Aorta (tissue), 5 donors: ENCODE measurements around the gene DYRK1A. TPM values are rescaled to one million over a fixed set of nuclear protein-coding genes. Genes with fewer than 3 reads are reported as not detected.
A peak's percentile ranks its signal among the peaks of the same experiment; 100 is the strongest.

Source experiments
- ATAC-seq: fragments of 200-7000 bp; cut with Tn5 transposase; one replicate; pipeline ENCODE4 v1.9.1; 2022; ENCODE audit warnings: moderate library complexity; ENCODE audit not compliant: low FRiP score
- DNase-seq, 2 donors: peaks; one replicate each; pipeline ENCODE4 v3.0.0-alpha.2; 2020
- H3K27ac ChIP-seq, 2 donors: one replicate each; pipeline ENCODE4 v1.5.1; 2013; ENCODE audit warnings: low read length in 2 of 2, mild to moderate bottlenecking in 2 of 2, moderate library complexity in 2 of 2, control low read depth in 1 of 2, inconsistent platforms in 1 of 2, low read depth in 1 of 2
- H3K27me3 ChIP-seq, 2 donors: one replicate each; pipeline ENCODE4 v1.6.1; 2013; ENCODE audit warnings: control low read depth in 1 of 2, low read length in 1 of 2, mild to moderate bottlenecking in 1 of 2, moderate library complexity in 1 of 2; ENCODE audit not compliant: insufficient read depth in 2 of 2, control insufficient read depth in 1 of 2
- H3K36me3 ChIP-seq, 2 donors: one replicate each; pipeline ENCODE4 v1.6.1; 2013; ENCODE audit warnings: control low read depth in 1 of 2, low read length in 1 of 2, mild to moderate bottlenecking in 1 of 2; ENCODE audit not compliant: insufficient read depth in 2 of 2, control insufficient read depth in 1 of 2
- H3K4me1 ChIP-seq, 2 donors: one replicate each; pipeline ENCODE4 v1.6.1; 2013; ENCODE audit warnings: low read length in 2 of 2, control low read depth in 1 of 2, mild to moderate bottlenecking in 1 of 2, moderate library complexity in 1 of 2; ENCODE audit not compliant: insufficient read depth in 2 of 2, control insufficient read depth in 1 of 2
- H3K4me3 ChIP-seq, 2 donors: one replicate each; pipeline ENCODE4 v1.5.1; 2013; ENCODE audit warnings: low read length in 2 of 2, control low read depth in 1 of 2, mild to moderate bottlenecking in 1 of 2
- H3K9me3 ChIP-seq: one replicate; pipeline ENCODE4 v1.6.1; 2013; ENCODE audit warnings: mild to moderate bottlenecking, low read length; ENCODE audit not compliant: control insufficient read depth
- WGBS, 2 donors: extraction: QIAGEN DNeasy Blood & Tissue Kit; methylation state at CpG; one replicate each; pipeline ENCODE4 v1.1.7; 2013; 5-methylcytosine and 5-hydroxymethylcytosine counted together
- intact Hi-C, 2 donors: fragments of 100-400 bp; cut with DNase I; formaldehyde crosslinking; loops; one replicate each; pipeline versions ENCODE4 v1.14.2 to v1.15.0; 2022
- polyA plus RNA-seq, 2 donors: library from polyadenylated mRNA; stranded (reverse); fragments of 200-250 nt; gene quantifications; one replicate each; pipeline ENCODE4 v1.2.3, GENCODE V29; 2013
- total RNA-seq, 2 donors: library from RNA; stranded (reverse); fragmentation: NEBNext Ultra II Directional; extraction: Animal tissue kit (Norgen Biotek cat#: 25700); gene quantifications; one replicate each; pipeline ENCODE4 v1.2.1, GENCODE V29; 2021
- donor health status: healthy with polysubstance abuse.
- donor health status: Bipolar disorder and iron deficiency.
- donor health status: DM: no; HTN: no; CAD: no.
- donor health status: DM: no; HTN: no; CAD: no.
- donor health status: DM: yes; HTN: yes; CAD: no.

The DYRK1A gene
- total and polyA plus RNA-seq, 4 donors = 8.8 to 76.6 (median 45.8) TPM

DNA sequence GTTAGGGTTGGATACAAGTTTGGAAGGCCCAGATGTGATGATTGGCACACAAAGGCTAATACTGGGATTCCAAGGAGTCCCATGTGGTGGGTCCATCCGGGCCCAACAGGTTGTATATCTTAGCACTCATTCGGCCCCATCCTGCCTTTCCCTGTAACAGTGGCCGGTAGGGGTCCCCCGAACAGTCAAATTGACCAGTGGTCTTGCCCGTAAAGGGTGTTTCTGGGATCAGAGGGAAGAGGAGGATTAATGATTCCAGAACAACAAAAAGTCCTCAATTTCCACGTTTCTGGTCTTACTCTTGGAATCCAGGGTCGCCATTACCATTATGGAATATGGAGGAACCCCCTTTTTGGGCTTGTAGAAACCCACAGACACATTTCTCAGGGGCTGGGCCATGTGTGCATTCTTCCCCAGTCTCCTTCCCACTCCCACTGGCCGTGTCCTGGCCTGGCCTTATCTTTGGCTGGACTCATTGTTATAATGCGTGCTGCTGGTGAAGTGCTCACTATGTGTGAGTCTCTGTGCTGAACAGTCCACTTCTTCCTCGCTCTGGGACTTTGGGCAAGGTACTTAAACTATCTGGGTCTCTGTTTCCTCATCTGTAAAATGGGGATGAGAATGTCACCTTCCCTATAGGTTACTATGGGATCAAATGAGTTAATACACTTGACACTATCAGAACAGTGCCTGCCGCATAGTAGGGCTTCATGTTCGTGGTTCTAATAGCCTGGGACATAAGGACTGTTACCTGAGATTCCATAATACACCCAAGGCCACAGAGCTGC lies 161.8 kb downstream of the DYRK1A start:
- no peaks in the 10 kb centered on the region for H3K9me3 ChIP-seq
- peaks cover 0 to 2% of the 10 kb centered on the region in 2 donors for H3K4me1 ChIP-seq
- no peak overlapping the region for H3K27ac ChIP-seq
- H3K36me3 ChIP-seq = no peaks in the 10 kb centered on the region
- no peak for DNase-seq
- ATAC-seq = no peak
- 82 to 87% methylated on average over 12 of the region's 12 CpGs for WGBS, 2 donors
- no peak overlapping the region for H3K4me3 ChIP-seq
- intact Hi-C loops = no loop called here
- H3K27me3 ChIP-seq = no peaks in the 10 kb centered on the region

DNA sequence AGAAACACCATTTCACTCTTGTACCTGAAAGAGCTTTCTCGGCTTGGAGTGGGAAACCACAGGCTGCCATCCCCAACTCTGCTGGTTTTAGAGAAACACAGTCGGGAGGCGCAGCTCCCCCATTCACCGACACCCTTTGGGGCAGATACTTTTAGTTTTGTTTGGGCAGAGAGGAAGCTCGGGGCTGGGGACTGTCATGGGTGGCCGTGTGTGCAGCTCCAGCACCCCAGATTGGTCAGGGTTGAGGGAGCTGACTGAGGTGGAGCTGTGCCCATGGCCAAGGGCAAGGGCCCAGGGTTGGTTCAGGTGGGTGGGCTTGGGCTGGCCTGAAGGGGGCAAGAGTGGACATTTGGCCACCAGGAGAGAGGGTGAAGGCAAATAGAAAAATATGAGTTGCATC lies 163.1 kb downstream of the DYRK1A start:
- no peaks in the 10 kb centered on the region for H3K9me3 ChIP-seq
- H3K4me3 ChIP-seq = no peak overlapping the region
- H3K36me3 ChIP-seq = no peaks in the 10 kb centered on the region
- ATAC-seq = no peak
- intact Hi-C loops = no loop called here
- no peak for DNase-seq
- 90 to 91% methylated on average over 6 of the region's 6 CpGs for WGBS, 2 donors
- peaks cover 0 to 2% of the 10 kb centered on the region in 2 donors for H3K4me1 ChIP-seq
- no peaks in the 10 kb centered on the region for H3K27me3 ChIP-seq
- no peak overlapping the region for H3K27ac ChIP-seq

DNA sequence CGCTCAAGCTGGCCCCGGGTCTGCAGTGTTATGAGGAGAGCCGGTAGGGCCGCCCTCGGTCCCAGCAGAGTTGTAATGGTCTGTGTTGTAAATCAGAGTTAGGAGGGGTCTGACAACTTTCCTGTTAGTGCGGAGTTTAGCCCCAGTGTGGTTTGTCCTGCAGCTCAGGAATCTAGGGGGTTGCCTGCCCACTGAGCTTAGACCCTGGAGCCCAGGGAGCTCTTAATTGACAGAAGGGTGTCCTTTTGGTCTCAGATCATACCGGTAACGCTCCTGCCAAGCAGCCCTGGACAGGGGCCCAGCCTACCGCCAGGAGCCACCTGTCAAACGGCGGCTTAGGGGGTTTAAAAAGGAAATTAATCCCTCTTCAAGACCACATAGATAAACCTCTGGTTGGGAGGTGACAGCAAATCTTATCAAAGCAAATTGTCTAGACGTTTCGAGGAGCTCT lies 164.4 kb downstream of the DYRK1A start:
- Histone ChIP-seq H3K4me3 (no peak overlapping the region), H3K36me3 (no peaks in the 10 kb centered on the region), H3K4me1 (peaks cover 0 to 2% of the 10 kb centered on the region in 2 donors), H3K27me3 (no peaks in the 10 kb centered on the region), H3K27ac (no peak overlapping the region), H3K9me3 (no peaks in the 10 kb centered on the region)
- peak in 1 of 2 donors; percentile 44 for DNase-seq
- intact Hi-C loops = no loop called here
- WGBS, 2 donors = 30 to 34% methylated on average over 13 of the region's 13 CpGs
- ATAC-seq = no peak

DNA sequence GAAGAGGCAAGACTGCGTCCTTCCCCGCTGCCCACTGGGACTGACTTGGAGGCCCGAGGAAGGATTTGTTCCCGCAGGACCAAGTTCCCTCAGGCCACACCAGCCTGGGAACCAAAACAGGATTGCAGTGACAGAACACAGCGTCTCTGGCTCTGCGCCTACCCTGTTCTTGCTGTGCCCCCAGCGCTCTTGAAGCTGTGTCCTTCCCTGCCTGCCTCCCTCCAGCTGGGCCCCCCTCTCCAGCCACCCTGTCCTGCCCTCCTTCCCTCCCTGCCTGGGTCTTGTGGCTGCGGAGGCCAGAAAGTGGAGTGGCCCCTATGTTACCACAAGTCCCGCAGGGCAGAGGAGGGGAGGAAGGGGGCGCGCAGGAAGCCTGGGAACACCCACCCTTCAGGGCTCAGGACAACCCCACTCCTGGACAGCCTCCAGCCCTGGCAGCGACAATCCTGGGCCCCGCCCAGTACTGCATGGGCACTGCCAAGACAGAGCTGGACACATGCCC lies 164.9 kb downstream of the DYRK1A start:
- peaks cover 0 to 2% of the 10 kb centered on the region in 2 donors for H3K4me1 ChIP-seq
- H3K4me3 ChIP-seq = no peak overlapping the region
- H3K27me3 ChIP-seq = no peaks in the 10 kb centered on the region
- intact Hi-C loops = no loop called here
- 0 to 3% methylated on average over 13 of the region's 13 CpGs for WGBS, 2 donors
- H3K36me3 ChIP-seq = no peaks in the 10 kb centered on the region
- ATAC-seq = peak; percentile 64
- no peak overlapping the region for H3K27ac ChIP-seq
- DNase-seq = peak; percentile 66 to 87
- H3K9me3 ChIP-seq = no peaks in the 10 kb centered on the region

DNA sequence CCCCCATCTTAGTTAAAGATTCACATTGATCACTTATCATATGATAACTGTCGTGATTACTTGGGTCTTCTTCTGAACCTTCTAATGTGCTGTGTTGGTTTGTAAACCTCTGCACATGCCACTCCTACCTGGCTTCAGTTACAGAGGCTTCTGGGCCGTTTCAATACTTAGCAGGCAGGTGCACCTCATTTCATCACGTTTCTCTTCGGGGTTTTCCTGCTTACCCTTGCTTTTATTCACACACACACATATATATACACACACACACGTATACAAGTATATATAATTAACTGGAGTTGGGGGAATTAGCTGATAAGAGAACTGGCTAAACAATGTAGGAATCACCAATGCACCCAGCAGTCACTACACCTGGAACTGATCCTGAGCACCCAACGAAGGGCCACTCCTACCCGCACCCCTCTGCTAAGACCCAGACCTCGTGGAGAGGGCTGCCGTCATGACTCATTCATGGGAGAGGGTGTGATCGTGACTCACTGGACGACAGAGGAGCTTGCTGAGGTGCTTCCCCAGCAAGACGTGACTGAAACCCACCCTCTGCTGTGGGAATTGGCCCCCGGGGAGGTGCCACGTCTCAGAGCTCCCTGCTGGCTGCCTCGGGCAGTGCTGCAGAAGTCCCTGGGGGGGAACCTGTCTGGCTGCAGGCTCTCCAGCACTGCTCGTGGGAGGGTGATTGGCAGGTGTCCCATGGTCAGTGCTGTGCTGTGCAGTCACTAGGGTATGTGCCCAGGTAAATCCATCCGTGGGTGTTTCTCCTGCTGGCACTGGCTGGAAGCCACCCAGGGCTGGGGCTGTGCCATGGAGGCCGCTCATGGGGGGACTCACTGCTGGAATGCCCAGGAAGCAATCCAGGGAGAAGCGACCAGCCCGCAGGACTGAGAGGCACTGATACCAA lies 166.6 kb downstream of the DYRK1A start:
- intact Hi-C loops = no loop called here
- WGBS, 2 donors = 26% methylated on average over 20 of the region's 20 CpGs
- peak in 1 of 2 donors; percentile 75 for DNase-seq

DNA sequence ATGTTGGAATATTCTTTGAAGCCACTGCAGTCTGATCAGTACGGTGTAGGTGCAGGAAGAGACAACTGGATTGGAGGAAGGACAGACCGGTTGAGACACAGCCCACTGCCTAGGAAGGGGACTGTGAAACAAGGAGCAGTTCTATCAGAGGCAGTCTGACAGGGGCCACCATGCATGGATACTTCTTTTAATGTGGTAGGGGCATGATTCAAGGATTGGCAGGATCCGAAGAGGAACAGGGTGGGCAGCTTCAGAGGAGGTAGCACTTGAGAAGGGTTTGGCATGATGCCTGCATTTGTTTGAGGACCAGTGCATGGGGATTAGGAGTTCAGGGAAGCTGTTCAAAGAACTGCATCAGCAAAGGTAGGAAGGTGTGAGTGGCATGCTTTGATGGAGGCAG lies 167.9 kb downstream of the DYRK1A start:
- H3K36me3 ChIP-seq = no peaks in the 10 kb centered on the region
- no peak overlapping the region for H3K27ac ChIP-seq
- H3K4me3 ChIP-seq = no peak overlapping the region
- peaks cover 0 to 3% of the 10 kb centered on the region in 2 donors for H3K4me1 ChIP-seq
- 86 to 89% methylated on average over 3 of the region's 3 CpGs for WGBS, 2 donors
- no peak for DNase-seq
- peaks cover 2% of the 10 kb centered on the region for H3K9me3 ChIP-seq
- H3K27me3 ChIP-seq = no peaks in the 10 kb centered on the region
- intact Hi-C loops = no loop called here
- ATAC-seq = no peak

More for the DNA sequence above, 166.6 kb downstream of the DYRK1A start:
- peaks cover 2% of the 10 kb centered on the region for H3K9me3 ChIP-seq
- H3K27ac ChIP-seq = no peak overlapping the region
- no peaks in the 10 kb centered on the region for H3K27me3 ChIP-seq
- peaks cover 0 to 3% of the 10 kb centered on the region in 2 donors for H3K4me1 ChIP-seq
- H3K4me3 ChIP-seq = no peak overlapping the region
- ATAC-seq = peak; percentile 56
- H3K36me3 ChIP-seq = no peaks in the 10 kb centered on the region

DNA sequence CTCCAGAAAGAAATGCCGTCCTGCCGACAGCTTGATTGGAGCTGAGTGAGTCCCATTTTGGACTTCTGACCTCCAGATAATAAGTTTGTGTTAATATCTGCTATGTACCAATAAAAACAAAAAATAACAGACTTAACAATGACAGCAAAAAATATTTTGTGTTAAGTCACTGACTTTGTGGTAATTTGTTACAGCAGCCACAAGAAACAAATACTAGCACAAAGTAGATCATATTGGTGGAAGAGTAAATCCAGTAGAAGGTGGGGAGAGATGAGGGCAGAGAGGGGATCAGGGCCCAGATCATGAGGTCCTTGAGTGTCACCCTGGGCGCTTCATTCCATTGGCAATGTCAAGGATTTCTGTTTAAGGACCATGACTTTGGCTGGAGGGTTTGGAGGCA lies 168.6 kb downstream of the DYRK1A start:
- no peak for ATAC-seq
- peaks cover 2% of the 10 kb centered on the region for H3K9me3 ChIP-seq
- H3K36me3 ChIP-seq = no peaks in the 10 kb centered on the region
- no peak overlapping the region for H3K4me3 ChIP-seq
- no peak overlapping the region for H3K27ac ChIP-seq
- no peak for DNase-seq
- intact Hi-C loops = no loop called here
- WGBS, 2 donors = 93 to 98% methylated on average over 3 of the region's 3 CpGs
- peaks cover 0 to 3% of the 10 kb centered on the region in 2 donors for H3K4me1 ChIP-seq
- H3K27me3 ChIP-seq = no peaks in the 10 kb centered on the region

DNA sequence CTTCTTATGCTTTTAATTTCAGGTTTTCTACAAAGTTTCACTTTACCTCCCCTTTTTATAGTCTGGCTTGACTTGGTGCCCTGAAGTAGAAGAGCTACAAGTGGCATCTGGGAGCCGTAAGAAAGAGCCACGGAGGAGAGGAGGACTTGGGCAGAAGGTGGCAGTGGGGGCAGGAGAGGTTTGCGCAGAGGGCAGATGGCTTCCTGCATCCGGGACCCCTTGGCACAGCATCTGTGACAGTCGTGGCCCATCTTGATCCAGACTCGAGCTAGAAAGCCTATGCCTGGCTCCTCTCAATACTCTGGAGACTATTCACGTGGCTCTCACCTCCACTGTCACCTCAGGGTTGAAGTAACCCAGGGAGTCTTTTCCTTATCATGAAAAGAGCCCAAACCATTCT lies 169.1 kb downstream of the DYRK1A start:
- ATAC-seq = no peak
- 89 to 96% methylated on average over 7 of the region's 7 CpGs for WGBS, 2 donors

More for the DNA sequence above, 169.1 kb downstream of the DYRK1A start:
- H3K4me3 ChIP-seq = no peak overlapping the region
- H3K9me3 ChIP-seq = peaks cover 2% of the 10 kb centered on the region
- H3K27me3 ChIP-seq = no peaks in the 10 kb centered on the region
- no peaks in the 10 kb centered on the region for H3K36me3 ChIP-seq
- H3K4me1 ChIP-seq = peaks cover 0 to 1% of the 10 kb centered on the region in 2 donors
- H3K27ac ChIP-seq = no peak overlapping the region
- peak in 1 of 2 donors; percentile 30 for DNase-seq
- intact Hi-C loops = no loop called here
